Stimulated activated CD8-positive, alpha-beta memory T cell treated with anti-CD3 and anti-CD28 coated beads, Interleukin-15, amount 100 ng/mL, for 48 hours (primary cell): ENCODE measurements around the gene FOXF2.

ENCODE experiments used
- DNase-seq, 2 donors: peaks; one replicate each; pipeline ENCODE4 v3.0.0-alpha.2; 2020; ENCODE audit warnings: low read depth in 2 of 2

FOXF2 gene

GRCh38 chr6:1407499-1407990 lies 18.2 kb downstream of the FOXF2 start:
- DNase-seq: no peak

- no peak for DNase-seq
Measured at GRCh38 chr6:1409774-1410465, 20.5 kb downstream of the FOXF2 start.

GRCh38 chr6:1412901-1413300 lies 23.5 kb downstream of the FOXF2 start:
- no peak for DNase-seq

GRCh38 chr6:1415416-1416063 lies 26.2 kb downstream of the FOXF2 start:
- DNase-seq: no peak

- DNase-seq: no peak
Measured at GRCh38 chr6:1416191-1416760, 26.9 kb downstream of the FOXF2 start.

- no peak for DNase-seq
Measured at GRCh38 chr6:1416820-1417219, 27.4 kb downstream of the FOXF2 start.

GRCh38 chr6:1417718-1418117 lies 28.3 kb downstream of the FOXF2 start:
- no peak for DNase-seq

- DNase-seq: no peak
Measured at GRCh38 chr6:1418471-1419191, 29.3 kb downstream of the FOXF2 start.

- DNase-seq: no peak
Measured at GRCh38 chr6:1420382-1420781, 31.0 kb downstream of the FOXF2 start.

GRCh38 chr6:1422290-1422689 lies 32.9 kb downstream of the FOXF2 start:
- DNase-seq: no peak

- DNase-seq: no peak
Measured at GRCh38 chr6:1423578-1423977, 34.2 kb downstream of the FOXF2 start.

GRCh38 chr6:1424306-1424927 lies 35.0 kb downstream of the FOXF2 start:
- no peak for DNase-seq

- DNase-seq: no peak
Measured at GRCh38 chr6:1426416-1426815, 37.0 kb downstream of the FOXF2 start.

- DNase-seq: no peak
Measured at GRCh38 chr6:1435806-1436205, 46.4 kb downstream of the FOXF2 start.

- peak in 1 of 2 donors; percentile 1 for DNase-seq
Measured at GRCh38 chr6:1436334-1437306, 47.2 kb downstream of the FOXF2 start.

- no peak for DNase-seq
Measured at GRCh38 chr6:1437553-1438406, 48.4 kb downstream of the FOXF2 start.

GRCh38 chr6:1438471-1438881 lies 49.1 kb downstream of the FOXF2 start:
- DNase-seq: no peak

- DNase-seq: no peak
Measured at GRCh38 chr6:1439349-1439748, 50.0 kb downstream of the FOXF2 start.

- no peak for DNase-seq
Measured at GRCh38 chr6:1442929-1443328, 53.6 kb downstream of the FOXF2 start.
